Amniotic epithelial cell (primary cell): ENCODE data around the gene CHMP6.

ENCODE experiments used
- DNase-seq: peaks from one replicate; pipeline ENCODE4 v3.0.0-alpha.2; 2010; ENCODE audit warnings: low read depth

The CHMP6 gene

DNA sequence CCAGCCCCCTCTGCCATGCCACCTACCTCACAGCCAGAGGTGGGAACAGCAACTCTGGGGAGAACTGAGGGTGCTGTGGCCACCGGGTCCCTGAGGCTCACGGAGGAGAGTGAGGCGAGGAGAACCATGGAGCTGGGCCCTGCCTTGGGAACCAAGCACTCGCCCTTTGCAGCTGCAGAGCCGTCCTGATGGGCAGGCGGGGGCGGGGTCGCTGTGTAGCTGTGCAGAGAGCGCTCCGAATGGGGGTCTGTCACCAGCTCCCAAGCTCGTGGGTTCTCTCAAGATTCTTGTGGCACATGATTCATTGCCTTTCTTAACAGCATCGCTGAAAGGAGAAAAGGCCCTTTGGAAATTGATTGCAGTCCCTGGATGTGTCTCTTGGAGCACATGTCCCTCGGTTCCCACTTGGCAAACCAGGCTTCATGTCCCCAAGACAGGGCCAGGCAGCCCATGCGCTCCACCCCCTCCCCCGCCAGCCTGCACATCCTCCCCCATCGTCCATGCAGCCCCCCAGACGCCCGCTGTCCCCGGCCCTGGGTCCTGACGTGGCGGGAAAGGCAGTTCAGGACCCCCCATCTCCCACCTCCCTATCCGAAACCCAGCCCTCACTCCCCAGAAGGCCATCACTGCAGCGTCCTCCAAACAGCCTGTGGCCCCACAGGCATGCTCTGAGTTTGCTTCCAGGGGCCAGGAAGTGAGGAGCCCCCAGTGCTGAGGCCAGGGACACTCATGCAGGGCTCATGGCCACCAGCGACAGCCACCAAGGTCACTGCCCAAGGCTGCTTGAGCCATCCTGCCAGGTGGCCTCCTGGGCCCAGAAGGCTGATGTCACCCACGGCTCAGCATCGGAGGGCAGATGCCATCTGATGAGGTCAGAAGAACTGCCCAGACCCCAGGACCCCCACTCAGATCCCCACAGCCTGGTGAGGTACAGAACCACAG lies 20.6 kb upstream of the CHMP6 start:
- DNase-seq, result no peak

GRCh38 chr17:80971704-80972304 lies 19.8 kb upstream of the CHMP6 start:
- no peak for DNase-seq

- no peak for DNase-seq
These were observed 14.9 kb upstream of the CHMP6 start for GRCh38 chr17:80976701-80977100.

- no peak for DNase-seq
These were observed 14.5 kb upstream of the CHMP6 start for GRCh38 chr17:80977172-80977571.

GRCh38 chr17:80978499-80979497 lies 12.8 kb upstream of the CHMP6 start:
- DNase-seq, result no peak

- DNase-seq, result no peak
These were observed 11.9 kb upstream of the CHMP6 start for GRCh38 chr17:80979547-80980378.

DNA sequence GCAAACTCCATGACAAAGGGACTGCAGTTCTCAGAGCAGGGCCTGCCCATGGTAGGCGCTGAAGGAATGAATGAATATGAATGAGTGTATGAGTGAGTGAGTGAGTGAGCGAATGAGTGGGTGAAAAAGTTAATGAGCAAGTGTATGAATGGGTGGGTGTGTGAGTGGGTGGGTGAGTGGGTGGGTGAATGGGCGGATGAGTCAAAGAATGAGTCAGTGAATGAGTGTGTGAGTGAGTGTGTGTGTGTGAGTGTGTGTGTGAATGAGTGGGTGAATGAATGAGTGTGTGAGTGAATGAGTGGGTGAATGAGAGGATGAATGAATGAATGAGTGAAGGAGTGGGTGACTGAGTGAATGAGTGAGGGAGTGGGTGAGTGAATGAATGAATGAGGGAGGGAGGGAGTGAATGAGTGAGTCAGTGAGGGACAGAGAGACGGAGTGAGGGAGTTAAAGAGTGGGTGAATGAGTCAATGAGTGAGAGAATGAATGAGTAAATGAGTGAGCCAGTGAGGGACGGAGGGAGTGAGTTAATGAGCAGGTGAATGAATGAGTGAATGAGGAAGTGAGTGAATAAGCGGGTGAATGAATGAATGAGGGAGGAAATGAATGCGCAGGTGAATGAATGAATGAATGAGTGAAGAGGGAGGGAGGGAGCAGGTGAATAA lies 11.1 kb upstream of the CHMP6 start:
- DNase-seq, result peak; percentile 63

- DNase-seq, result no peak
These were observed 10.4 kb upstream of the CHMP6 start for GRCh38 chr17:80981062-80981902.

DNA sequence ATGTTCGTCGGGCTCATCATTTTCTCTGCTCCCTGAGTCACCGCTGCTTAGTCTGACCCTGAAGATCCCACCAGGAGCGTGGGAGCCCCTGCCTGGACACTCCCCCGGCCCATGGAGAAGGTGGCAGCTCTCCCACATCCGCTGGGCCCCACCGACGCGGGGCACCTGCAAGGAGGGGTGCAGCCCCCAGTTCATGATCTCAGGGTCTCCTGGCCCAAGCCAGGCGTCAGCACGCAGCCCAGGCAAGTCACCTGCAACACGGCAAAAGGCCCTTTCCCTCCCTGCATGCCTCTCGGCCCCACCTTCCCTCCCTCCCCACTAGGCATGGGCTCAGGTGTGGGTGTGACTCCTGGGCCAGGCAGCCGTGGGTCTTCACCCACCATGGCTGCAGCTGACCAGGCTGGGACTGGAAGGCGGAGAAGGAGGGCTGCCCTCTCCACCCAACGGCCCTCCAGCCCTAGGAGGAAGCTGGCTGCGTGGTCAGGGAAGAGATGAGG lies 9.7 kb upstream of the CHMP6 start:
- no peak for DNase-seq

GRCh38 chr17:80982426-80982974 lies 9.1 kb upstream of the CHMP6 start:
- no peak for DNase-seq

GRCh38 chr17:80983545-80983944 lies 8.1 kb upstream of the CHMP6 start:
- no peak for DNase-seq

DNA sequence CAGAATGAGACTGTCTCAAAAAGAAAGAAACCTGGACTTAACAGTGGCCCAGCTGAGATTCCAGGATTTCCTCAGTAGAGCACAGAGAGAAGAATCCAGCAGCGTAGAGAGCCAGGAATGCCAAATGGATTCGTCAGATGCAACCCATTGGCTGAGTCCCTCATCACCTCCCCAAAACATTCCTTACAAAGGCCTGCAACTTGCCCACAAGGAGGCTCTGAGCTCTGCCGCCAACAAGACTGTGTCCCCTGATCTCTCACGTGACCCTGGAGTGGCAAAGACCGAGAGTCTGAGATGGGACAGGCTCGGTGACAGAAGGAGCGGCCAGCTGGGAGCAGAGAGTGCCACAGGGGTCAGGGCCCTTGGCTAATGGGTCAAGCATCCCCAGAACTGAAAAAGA lies 6.9 kb upstream of the CHMP6 start:
- peak; percentile 94 for DNase-seq

DNA sequence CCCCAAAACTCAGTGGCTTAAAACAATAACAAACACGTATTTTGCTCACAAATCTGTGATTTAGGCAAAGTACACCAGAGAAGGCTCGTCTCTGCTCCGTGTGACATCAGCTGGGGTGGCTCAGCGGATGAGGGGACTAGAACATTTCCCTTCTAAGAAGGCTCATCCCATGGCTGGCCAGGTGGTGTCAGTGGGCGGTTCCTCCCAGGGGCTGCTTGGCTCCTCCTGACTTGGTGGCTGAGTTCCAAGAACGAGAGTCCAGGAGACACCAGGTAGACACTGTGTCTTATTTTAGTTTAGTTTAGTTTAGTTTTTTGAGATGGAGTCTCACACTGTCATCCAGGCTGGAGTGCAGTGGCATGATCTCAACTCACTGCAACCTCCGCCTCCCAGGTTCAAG lies 5.6 kb upstream of the CHMP6 start:
- DNase-seq, result no peak

DNA sequence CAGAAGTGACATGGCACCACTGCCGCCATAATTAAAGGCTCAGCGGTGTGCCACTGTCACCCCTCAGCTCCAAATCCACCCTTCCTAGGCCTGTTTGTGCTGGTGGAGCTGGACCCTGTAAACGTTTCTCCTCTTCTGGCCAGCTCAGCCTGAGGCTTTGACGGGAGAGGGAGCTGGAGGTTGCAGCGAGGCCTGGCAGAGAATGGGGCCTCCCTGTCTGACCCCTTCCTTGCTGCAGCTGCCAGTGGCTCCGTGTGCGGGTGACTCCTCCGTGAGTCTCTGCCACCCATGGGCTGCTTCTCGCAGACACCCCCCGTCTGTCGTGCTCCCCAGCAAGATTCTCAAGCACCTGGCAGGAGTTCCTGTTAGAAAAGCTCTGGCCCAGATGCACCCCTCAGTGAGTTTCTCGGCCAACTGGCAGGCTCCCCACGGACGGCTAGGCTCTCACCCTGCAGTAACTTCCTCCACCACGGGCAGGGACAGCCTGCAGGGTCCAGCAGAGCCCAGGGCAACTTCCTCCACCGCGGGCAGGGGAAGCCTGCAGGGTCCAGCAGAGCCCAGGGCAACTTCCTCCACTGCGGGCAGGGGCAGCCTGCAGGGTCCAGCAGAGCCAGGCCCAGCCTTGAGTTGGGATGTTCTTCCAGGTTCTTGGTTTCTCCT lies 4.7 kb upstream of the CHMP6 start:
- no peak for DNase-seq

GRCh38 chr17:80987941-80988461 lies 3.6 kb upstream of the CHMP6 start:
- DNase-seq, result no peak

GRCh38 chr17:80989586-80989913 lies 2.1 kb upstream of the CHMP6 start:
- no peak for DNase-seq

GRCh38 chr17:80990921-80991644 lies 558 bp upstream of the CHMP6 start:
- no peak for DNase-seq
